Kidney capillary endothelial cell (primary cell): ENCODE data around the gene TBC1D4.
A peak's percentile ranks its signal among the peaks of the same experiment; 100 is the strongest.

ENCODE experiments used
- DNase-seq: peaks from one replicate; pipeline ENCODE4 v3.0.0-alpha.2; 2018; ENCODE audit warnings: low spot score

Gene TBC1D4

DNA sequence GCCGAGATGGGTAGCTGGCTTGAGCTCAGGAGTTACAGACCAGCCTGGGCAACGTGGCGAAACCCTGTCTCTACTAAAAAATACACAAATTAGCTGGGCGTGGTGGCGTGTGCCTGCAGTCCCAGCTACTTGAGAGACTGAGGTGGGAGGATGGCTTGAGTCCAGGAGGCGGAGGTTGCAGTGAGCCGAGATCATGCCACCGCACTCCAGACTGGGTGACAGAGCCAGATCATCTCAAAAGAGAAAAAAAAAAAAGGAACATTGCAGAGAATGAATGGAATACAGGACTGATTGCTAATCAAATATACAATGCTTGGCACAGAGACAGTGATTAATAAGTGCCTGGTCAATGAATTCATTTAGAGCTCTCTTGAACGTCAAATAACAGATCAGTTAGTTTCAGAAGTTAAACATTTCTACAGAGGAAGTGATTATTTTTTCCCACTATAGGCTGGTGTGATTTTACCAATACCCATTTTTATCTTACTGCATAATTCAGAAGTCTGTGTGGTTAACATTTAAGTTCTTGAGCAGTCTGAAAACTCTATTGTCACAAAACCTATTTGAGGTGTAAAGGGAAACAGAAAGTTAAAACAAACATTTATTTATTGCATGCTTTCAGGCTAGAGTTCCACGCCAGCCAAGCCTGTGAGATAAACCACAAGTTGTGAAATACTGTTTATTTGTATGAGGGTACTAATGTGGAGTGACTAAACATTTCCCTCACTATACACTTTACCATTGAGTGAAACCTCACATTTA, 7.7 kb upstream of the TBC1D4 start:
- no peak for DNase-seq

DNA sequence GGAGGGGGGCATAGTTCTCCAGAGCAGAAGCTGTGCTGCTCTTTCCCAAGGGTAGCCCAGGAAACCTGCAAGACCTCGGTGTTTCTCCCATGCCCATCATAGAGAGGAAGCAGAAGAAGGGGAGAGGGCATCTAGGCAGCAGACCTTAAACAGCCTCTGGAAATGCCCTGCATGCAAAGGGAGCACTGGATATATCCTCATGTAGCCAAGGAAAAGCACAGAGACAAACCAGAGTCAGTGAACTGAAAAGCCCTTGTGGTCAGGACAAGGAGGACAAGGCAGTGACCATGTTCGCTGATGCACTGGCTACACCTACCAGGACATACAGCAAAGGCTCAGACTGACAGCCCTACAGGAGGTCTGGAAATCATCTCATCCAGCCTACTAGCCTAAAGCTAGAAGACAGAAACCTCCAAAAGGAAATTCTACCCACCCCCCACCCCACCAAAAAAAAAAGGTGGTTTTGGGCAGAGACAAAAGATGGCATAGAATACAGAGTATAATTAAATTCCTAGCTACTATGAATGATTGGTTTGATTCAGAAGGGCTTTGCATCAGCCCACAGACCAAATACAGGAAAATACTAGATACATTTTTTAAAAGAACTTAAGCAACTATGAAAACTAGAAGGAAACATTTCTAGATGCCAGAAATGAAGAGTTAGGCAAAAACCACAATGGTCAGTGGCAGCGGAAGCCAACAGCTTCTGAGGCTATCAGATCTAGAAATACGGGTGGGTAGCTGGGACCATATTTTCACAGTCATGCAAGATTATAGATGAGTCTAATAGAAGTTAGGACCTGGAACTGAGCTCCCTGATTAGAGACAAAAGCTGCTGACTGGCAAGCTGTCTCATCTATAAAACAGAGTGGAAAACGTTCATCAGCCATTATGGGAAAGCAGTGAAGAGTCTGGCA, 4.4 kb upstream of the TBC1D4 start:
- DNase-seq: no peak

DNA sequence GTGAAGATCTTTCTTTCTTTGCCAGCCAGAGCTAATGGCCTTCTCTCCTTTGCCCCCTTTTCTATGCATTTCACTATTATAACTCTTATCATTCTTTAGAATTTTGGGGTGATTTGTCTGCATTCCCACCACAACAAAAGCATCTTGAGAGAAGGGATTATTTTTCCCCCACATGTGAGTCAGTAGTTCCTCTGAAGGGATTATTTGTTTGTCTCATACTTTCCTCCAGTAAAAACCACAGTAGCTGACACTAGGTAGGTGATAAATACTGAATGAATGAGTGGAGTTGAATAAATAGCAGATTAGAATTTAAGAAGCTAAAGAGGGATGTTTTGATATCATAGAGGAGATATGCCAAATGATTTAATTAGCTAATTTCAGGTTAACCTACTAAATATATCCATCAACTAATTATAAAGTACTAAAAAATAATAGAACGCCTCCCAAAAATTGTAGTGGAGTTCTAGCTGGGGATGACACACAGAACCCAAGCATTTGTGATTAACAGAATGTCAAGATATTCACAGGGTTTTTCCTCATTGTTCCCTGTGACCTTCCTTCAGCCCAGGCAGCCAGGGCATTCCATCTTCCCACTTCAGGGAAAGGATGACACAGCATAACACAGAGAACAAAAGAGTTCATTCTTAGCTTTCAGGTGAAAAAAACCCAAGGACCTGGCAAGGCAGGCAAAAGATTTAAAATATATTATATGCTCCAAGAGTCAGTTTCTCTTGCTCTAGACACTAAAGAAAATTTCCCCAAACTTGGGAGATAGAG, 3.5 kb upstream of the TBC1D4 start:
- DNase-seq: no peak

DNA sequence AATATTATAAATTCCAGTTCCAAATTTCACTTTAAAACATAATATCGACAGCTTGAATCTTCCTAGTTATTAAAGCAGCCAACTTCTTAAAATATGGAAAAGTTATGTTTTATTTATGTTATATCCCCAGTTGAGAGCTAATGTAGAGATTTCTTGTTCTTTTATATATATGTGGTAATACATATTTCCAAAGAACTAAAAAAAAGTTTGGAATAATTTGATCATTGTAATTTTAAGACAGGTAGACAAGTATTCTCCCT, 781 bp upstream of the TBC1D4 start:
- no peak for DNase-seq

DNA sequence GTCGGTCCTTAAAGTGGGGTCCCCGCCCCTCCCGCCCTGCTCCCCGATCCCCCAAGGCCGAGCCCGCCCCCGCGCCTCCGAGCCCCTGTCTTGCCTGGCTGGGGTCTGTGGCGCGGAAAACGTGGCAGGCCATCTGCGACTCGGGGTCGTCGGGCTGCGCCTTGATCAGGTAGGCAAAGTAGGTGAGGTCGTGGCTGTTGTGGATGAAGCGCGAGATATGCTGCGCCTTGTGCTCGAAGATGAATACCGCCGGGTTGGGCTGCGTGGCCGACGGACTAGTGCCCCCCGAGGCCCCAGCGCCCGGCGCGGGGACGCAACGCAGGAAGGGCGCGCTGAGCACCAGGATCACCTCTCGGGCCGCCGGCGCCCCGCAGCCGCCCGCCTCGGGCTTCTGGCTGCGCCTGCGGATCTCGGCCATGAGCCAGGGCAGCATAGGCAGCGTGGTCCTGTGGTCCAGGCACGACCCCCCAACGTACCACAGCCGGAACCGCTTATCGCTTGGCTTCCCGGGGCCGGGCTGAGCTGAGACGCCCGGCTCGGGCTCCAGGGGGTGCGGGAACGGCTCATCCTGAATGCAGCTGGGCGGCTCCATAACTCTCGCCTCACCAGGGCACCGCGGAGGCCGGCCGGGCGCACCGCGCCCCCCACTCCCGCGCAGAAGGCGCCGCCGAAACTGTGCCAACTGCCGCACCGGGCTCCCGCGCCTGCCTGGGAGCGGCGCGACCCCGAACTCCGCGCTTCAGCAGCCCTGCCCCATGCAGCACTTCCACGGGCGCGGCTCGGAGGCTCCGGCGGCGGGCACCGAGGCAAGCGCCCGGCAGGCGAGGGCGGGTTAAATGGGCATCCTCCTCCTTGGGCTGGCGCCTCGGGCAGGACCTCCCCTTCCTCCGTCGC, 546 bp downstream of the TBC1D4 start:
- peak; percentile 26 for DNase-seq

DNA sequence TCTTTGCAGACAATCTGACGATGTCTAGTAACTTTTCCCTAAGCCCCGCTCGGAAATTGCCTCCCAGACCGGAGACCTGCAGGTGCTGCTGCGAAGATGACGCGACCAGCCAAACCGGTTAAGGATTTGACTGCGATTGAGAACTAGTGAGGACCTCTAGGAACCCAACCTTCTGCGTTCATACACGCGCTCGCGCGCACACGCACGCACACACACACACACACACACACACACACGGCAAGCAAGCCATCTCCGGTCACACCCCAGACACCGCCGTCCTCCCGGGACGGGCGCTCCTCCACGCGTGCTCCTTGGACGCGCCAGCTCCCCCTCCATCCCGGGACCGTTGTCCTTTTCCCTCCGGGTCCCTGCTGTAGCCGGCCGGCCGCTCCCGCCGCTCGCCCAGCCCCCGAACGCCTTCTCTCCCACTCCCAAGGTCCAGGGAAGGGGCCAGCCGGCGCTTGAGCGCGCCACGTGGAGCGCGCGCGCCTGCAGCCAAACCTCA, 1.2 kb downstream of the TBC1D4 start:
- peak; percentile 16 for DNase-seq

DNA sequence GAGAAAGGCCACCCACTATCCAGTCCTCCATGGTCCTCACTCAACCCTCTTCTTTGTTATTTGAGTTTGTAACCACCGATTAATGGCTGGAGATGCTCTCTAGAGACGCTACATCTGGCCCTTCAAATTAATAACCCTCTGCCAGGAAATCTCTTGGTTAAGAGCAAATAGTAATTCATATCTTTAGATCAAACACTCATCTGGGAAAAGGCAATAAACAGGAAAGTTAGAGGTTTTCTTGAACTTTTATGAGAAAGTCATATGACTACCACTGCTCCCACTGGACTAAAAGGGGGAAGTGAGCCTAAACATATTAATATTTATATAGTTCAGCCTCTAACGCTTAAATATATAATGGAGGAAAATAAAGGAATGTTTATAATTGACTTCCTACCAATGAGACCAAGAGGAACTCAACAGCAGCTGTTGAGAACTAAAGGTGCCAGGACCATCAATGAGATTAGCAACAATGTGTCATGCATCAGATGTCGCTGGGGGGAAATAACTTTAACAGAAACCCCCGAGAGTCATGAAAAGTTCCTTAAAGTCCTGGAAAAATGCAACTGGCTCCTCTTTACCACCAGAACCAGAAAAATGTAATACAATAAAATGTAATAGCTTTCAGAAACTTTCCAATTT, 2.7 kb downstream of the TBC1D4 start:
- DNase-seq: no peak

DNA sequence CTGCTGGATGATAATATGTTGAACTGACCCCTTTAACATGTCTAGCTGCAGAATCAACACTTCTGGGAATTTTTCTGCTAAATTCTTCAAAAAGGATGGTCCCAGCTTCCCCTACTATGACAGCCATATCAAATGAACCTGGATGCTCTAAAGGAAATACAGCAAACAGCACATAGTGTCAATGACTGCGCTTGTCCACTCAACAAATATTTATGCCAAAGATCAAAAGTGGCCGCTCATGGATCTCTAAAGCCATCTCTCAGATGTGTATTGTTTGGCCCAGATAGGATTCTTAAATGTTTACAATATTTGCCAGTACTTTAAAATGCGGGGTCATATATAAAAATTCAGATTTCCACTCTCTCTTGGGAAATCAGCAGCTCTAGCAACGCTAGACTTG, 3.3 kb downstream of the TBC1D4 start:
- no peak for DNase-seq

DNA sequence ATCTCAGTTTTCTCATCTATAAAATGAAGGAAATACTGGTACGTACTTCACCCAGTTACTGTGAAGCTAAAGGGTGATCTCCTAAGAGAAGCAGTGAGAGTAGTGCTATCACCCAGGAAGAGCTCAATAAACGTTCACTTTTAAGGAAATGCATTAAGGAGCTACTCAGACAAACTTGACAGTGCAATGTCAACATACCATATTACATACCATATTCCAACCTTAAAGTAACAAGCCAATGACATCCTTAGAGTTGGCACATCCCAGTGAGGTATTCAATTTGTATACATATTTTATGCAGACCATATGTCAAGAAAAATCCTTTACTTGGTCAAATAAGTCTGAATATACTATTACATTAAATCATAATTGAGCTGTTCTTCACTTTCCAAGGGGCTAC, 7.0 kb downstream of the TBC1D4 start:
- DNase-seq: no peak

DNA sequence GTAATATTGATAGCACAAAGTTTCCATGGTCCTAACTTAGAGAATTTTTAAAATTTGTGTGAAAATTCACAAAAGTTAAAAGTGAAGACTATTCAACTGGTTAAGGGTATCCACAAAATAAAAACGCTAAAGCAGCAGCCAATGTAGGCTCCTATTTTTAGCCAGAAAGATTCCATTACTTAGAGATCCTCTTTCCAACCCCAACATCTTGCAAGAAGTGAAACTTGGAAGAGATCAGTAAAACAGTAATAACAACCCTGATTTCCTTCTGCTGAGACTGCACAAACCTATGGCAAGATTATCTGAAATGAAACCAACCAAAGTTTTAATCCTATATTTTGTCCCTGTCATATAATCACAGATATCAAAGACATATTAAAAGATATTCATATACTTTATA, 8.5 kb downstream of the TBC1D4 start:
- no peak for DNase-seq

DNA sequence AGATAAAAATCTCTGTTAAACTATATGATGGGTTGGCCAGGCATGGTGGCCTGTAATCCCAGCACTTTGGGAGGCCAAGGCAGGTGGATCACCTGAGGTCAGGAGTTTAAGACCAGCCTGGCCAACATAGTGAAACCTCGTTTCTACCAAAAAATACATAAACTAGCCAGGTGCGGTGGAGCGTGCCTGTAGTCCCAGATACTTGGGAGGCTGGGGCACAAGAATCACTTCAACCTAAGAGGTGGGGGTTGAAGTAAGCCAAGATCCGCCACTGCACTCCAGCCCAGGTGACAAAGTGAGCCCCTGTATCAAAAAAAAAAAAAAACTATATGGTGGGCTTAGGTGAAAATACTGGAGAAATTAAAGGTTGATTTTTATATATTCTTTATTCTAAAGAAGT, 11.3 kb downstream of the TBC1D4 start:
- DNase-seq: no peak

DNA sequence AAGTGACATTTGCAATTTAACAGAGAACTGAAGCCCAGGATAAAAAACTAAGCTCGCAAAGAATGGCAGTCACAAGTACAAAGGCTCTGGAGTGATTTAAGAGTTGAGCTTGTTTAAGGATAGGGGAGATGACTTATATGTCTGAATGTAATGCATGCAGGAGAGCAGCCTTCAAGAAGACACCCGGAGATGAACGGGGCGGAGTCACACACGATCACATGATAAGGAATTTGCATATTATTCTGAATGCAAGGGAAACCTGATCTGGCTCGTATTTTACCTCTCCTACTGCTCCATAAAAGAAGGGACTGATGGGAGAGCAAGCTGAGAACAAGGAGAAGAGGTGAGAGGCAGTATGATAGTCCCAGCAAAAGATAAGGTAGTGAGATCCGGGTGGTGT, 12.9 kb downstream of the TBC1D4 start:
- DNase-seq: no peak

DNA sequence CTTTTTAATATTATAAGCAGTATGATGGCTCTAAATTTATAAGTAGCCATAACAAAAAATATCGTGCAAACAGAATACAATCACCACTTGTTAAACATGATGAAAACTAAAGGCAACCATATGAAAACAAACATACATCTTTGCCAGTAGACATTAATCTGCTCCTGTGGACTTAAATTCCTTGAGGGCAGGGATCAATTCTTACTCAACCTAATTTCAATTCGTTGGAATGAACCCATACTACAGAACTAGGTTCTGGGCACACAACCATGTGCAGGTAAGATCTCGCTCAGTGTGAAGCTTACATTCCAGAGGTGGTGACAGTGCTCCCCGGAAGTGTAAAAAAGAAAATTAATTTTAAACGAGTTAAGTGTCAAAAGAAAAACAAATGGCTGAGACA, 13.4 kb downstream of the TBC1D4 start:
- no peak for DNase-seq

DNA sequence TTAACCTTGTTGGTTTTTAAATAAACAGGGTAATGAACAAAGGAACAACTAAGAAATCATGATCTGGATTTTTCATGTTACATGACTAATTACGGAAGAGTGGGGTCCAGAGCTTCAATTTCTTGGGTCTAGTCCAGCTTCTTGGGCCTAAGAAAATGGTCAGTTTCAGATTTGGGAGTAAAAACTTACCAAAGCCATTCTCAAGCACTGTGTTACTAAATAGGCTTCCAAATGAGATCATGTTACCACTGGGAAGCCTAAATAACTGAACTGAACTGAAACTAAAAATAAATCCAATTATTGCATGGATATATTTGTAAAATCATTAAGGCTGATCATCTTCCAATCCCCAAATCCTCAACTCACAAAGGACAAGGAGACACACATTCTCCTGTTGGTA, 13.9 kb downstream of the TBC1D4 start:
- DNase-seq: no peak

DNA sequence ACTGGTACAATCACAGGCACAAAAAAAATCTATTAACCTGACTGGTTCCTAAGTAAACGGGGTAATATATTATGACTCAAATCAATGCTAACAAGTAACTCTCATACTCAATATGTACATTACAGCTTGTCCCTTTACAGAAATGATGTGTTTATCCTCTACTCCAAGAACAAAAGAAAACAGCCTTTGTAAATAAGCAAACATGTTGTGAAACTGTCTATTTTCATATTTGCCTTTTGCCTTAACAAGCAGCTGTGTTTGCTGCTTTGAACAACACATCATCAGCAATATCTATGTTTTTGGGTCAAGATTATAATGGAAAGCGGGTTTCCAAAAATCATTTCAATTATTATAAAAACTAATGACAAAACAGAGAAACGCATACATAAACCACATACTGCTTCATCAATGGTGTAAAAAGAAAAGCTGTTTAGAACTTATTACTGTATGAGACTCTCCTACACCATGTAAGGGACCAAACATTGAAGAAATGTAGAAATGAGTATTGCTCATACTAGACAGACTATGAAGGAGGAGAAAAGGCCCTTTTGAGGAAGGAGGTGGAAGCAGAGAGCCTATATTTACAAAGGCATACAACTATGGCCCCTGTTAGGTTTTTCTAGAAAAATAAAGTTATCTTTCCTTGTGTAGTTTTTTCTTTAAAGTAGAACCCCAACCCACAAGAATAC, 14.8 kb downstream of the TBC1D4 start:
- no peak for DNase-seq

DNA sequence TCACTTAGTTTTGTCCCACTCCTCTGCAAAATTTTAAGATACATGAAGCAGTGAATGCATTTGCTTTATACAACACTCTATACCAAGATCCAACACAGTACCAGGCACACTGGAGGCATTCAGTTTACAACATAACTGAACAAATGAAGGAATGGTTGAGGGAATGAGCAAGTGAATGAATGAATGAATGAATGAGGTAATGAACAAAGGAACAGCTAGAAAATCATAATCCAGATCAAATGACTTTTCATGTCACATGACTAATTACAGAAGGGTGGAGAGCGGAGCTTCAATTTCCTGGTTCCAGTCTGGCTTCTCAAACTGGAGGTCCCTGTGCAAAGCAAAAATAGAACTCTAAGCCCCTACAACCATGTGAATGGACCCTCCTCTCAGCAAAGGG, 16.7 kb downstream of the TBC1D4 start:
- no peak for DNase-seq

DNA sequence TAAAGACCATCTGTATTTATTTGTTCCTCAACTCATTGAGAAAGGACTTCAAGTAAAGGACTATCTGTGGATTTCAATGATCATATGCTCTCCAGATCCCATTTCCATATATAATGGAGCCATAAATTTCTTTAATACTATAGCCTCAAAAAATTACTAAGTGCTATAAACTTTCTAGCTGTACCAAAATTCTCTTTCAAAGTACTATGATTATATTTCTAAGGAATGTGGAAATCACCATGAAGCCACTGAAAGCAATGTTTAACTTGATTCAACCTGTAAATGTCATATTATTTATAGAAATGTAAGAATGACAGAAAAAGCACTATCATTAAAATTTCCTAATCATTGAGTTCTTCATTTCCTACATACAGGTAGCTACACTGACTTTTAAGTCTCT, 20.7 kb downstream of the TBC1D4 start:
- DNase-seq: no peak

DNA sequence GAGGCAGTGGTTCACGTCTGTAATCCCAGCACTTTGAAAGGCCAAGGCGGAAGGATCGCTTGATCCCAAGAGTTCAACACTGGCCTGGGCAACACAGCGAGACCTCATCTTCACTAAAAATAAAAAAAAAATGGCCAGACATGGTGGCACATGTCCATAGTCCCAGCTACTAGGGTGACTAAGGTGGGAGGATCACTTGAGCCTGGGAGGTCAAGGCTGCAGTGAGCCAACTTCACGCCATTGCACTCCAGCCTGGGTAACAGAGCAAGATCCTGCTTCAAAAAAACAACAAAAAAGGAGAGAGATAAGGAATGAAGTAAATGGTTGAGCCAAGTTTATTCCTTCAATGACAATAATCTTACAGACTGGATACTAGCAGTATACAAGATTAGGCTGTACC, 21.3 kb downstream of the TBC1D4 start:
- DNase-seq: no peak

DNA sequence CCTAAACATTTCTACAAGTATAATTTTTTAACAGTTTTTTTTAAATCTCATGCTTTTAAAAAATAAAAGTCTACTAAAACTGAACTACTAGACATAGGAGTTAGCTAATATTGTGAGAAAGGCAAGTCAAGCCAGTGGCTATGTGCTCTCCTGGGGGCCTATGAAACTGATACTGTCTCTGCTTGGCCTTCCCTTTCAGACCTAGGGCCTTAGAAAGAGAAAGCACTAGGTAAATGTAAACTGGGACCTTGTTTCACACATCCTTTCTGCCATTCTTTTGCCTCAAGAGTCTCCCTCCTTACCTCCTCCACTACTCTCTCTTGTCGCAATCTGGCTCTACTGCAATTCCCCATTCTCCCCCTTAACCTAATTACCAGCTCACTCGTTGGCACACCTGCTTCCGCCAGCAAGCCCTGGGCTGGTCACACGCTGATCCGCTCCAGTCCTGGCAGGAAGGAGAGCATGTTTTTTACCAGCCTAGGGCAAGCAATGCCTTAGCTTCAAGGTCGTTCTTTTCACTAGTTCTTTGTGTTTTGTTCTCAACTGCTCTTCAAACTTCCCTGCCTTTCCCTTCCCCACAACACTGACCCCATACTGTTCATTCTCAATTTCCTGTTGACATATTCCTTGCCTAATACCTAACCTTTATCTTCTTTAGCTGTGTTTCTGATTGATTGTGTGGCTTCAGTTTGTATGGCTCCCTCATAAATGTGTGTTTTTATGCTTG, 23.1 kb downstream of the TBC1D4 start:
- no peak for DNase-seq

DNA sequence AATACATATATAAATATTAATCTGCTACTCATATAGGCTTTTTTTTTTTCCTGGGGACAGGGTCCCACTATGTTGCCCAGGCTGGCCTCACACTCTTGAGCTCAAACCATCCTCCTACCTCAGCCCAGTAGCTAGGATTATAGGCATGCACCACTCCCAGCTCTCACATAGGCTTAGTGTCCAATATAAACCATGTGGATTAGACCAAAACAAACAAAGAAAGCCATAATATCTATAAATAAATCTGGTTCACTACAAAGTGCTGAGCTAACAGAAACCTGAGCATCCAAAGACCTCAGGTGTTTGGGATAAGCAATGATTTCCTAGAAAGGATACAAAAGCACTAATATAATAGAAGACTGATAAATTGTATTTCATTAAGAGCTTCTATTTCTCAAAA, 26.0 kb downstream of the TBC1D4 start:
- no peak for DNase-seq
